SK-N-DZ (cell line): ENCODE measurements around the gene NONO.
"Not testable (repeated sequence)": the region's sequence is repeated elsewhere in the genome, so short reads cannot be mapped to it uniquely, and the experiment has no call there.

Source experiments
- DNase-seq: peaks from one replicate; pipeline ENCODE4 v3.0.0-alpha.2; 2015; ENCODE audit warnings: low spot score

The NONO gene

DNA sequence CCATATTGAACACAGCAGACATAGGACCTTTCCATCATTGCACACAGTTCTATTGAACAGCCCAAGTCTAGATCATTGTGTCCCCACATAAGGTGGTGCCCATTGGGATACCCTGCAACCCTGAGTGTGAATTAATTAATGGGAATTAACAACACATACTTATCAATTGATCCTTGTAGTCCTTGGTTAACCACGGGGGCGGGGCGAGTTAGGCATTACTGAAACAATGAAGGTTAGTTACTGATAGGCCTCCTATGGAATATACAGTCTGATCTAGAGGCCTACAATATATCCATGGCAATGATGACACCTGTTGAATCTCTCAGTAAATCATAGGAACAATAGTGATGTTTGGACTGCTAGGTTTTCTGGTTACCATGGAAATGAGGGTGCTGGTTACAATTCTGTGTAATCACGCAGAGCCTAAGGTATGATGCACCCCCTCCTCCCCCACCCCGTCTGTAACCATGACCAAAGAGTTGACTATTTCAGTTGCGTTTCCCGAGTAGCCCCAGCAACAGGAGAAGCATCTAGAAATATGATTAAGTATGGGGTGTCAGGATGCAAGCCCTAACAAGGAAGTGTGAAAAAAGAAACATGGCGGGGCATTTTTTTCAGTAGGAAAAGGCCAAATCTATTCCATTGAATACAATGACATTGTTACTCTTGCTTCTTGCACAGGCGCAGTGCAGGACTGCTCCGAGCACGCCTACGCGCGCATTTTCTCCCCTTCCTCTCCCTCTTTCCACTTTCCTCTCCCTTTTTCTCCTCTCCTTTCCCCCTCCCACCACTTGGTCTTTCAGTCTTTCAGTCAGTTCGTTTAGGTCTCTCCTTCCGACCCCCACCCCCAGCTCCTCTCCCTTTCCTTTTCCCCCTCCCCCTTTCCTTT, 677 bp upstream of the NONO start:
- DNase-seq: no peak

DNA sequence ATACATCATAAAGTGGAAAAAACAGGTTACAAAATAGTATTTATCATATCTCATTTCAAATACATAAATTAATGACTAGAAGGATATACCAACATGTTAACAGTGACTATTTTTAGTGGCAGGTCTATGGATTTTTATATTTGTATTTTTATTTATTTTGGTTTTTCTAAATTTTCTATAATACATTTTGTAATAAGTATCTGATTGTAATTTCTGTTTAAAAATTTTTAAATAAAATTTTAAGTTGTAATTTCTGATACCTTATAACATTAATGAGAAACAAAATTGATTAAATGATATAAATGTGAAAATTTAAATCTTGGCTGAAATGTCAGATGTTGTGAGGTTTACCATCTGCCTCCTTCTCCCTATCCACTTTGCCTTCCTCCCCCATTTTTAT, 2.5 kb downstream of the NONO start:
- DNase-seq: no peak

- DNase-seq: no peak
These were observed 7.9 kb downstream of the NONO start for GRCh38 chrX:71291381-71291780.

DNA sequence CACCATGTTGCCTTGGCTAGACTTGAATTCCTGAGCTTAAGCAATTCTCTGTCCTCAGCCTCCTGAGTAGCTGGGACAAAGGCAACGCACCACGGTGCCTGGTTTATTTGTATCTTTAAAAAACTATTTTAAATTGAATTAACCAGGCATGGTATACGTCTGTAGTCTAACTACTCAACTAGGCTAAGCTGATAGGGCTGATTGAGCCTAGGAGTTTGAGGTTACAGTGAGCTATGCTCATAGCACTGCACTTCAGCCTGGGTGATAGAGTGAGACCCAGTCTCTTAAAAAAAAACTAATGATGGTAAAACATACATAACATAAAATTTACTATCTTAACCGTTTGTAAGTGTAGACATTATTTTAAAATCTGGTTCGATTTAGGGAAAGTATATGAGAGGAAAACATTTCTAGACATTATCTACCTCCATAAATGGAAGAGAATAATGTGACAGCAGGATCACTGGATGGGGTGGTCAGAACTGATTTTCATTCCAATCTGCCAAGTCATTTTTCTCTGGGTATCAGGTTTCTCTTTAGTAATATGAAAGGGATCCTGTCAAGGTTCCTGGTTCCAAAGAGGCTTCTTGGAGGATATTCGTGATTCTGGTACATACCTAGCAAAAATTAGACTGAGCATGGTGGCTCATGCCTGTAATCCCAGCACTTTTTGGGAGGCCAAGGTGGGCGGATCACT, 9.4 kb downstream of the NONO start:
- no peak for DNase-seq

DNA sequence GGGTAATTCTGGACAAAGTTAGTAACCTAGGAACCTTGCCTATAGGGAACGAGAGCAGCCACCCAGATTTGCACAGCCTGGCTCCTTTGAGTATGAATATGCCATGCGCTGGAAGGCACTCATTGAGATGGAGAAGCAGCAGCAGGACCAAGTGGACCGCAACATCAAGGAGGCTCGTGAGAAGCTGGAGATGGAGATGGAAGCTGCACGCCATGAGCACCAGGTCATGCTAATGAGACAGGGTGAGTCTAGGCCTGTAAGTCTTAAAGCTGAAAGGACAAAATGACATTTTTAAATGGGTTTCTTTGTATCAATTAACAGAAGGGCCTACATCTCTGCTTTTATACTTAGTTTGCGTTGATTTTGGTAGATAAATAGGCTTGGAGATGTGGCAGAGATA, 13.4 kb downstream of the NONO start:
- no peak for DNase-seq

- no peak for DNase-seq
These were observed 14.7 kb downstream of the NONO start for GRCh38 chrX:71298119-71298518.

DNA sequence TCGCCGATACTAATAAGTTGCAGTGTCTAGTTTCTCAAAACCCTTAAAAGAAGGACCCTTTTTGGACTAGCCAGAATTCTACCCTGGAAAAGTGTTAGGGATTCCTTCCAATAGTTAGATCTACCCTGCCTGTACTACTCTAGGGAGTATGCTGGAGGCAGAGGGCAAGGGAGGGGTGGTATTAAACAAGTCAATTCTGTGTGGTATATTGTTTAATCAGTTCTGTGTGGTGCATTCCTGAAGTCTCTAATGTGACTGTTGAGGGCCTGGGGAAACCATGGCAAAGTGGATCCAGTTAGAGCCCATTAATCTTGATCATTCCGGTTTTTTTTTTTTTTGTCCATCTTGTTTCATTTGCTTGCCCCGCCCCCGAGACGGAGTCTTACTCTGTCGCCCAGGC, 16.6 kb downstream of the NONO start:
- not testable (repeated sequence) for DNase-seq

GRCh38 chrX:71300495-71300894, 17.1 kb downstream of the NONO start:
- DNase-seq: not testable (repeated sequence)

DNA sequence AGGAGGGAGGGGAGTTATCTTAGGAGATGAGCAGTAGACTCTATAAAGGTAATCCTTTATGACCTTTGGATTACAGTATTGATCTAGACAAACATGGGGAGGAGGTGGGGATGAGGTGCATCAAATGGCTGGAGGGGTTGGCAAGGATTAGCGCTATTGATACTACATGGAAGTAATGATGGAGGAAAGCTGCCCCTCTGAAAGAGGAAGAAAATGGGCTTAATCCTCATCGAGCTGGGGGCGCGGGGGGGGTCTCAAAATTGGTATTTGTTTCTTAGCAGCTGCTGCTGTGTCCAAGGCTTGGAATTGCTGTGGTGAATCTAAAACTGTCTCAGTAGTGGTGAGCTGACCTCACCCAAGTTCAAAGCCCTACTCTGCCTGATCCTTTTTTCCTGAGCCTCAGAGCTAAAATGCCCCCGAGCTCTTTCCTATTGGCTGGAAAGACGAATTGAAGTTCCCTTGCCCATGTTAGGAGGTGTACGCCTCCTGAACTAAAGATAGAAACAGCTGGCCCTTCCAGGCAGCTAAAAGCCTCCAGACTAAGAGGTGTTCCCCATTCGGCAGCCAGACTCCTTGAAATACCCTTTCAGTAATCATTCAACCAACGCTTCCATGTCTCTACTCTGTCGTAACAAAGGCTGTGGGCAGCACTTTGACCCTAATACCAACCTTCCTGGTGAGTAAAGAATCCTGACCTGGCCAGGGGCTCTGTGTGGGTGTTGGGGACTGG, 17.9 kb downstream of the NONO start, which contains the start of gene ITGB1BP2:
Gene ITGB1BP2 (plus strand): TSS at position 556 of the 730 bp plus-strand sequence. CDS start 57 bp downstream, at position 613.
- no peak for DNase-seq

- no peak for DNase-seq
These were observed 19.2 kb downstream of the NONO start for GRCh38 chrX:71302461-71303213.

- no peak for DNase-seq
These were observed 21.1 kb downstream of the NONO start for GRCh38 chrX:71304561-71304960.

DNA sequence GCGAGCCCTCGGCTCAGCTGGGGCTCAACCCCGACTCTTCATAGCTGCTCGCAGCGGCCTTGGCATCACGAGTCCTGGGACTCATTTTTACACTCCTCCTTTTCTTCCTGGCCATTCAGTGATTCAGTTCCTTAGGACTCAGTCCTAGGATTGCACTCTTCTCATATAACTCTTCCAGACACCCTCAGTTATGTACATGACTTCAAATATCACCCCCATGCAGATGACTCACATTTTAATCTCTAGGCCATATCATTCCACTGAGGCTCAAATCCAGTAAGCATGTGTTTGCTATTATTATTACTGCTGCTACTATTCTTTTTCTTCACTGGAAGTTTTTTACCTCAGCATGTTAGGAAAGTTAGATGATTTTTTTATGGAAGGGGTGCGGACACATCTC, 32.5 kb downstream of the NONO start:
- DNase-seq: no peak

DNA sequence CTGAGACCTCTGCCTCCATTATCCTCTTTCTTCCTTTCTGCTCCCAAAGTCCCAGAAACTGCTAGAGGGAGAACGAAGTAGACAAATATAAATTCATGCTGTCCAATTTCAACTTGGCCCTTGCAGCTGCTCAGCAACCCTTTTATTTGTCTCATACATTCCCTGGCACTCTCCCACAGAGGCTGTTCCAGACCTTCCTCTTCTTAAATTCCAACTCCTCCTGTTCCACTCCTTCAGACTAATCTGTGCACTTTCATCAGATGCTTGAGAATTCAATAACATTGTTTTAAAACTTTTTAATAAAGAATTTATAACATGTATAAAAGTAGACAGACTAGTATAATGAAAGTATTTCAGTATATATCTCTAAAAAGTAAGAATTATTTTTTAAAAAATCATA, 33.5 kb downstream of the NONO start:
- DNase-seq: not testable (repeated sequence)

DNA sequence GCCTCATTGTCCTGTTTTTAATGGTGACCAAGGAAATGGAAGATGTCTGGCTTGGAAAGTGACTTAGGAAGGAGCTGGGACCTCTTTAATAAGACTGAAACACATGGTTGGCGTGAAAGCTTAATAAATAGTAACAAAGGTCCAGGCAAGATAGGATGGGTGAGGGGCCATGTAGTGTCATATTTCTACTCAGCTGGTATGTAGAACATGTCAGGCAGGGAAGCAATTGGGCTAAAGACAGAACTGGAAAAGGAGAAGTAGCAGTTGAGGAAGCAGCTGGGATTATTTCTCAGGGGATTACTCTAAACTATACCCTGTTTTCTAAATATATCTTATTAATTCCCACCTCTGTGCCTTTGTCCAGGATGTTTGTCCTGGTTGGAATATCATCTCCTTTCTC, 36.7 kb downstream of the NONO start:
- no peak for DNase-seq

DNA sequence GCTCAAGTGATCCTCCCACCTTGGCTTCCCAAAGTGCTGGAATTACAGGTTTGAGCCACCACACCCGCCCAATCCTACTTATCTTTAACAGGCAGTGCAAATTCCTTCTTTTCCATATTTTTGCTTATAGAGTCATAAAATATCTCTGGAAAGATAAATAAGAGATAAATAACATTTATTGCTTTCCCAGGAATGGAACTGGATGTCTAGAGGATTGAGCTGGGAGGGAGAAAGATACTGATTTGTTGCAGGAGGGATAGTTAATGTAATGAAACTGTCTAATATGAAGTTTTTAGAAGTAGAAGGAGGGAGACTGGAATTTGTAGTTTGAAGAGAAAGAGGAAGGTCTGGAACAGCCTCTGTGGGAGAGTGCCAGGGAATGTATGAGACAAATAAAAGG, 38.3 kb downstream of the NONO start:
- DNase-seq: no peak

- not testable (repeated sequence) for DNase-seq
These were observed 41.0 kb downstream of the NONO start for GRCh38 chrX:71324452-71324851.

DNA sequence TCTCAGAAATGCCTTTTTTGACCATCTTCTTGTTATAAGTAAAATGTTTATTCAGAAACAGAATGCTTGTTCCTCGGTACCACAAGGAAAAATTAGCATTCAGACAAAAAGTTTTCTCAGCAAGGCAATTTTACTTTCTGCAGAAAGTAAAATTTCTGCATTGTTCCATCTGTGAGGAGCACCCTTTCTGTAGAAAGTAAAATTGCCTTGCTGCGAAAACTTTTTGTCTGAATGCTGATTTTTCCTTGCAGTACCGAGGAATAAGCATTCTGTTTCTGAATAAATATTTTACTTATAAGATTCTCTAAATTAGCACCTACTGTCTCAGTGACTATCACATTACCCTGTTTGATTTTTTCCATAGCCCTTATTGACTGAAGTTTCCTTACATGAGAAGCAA, 43.0 kb downstream of the NONO start:
- DNase-seq: no peak

GRCh38 chrX:71349151-71349665, 65.8 kb downstream of the NONO start:
- not testable (repeated sequence) for DNase-seq

DNA sequence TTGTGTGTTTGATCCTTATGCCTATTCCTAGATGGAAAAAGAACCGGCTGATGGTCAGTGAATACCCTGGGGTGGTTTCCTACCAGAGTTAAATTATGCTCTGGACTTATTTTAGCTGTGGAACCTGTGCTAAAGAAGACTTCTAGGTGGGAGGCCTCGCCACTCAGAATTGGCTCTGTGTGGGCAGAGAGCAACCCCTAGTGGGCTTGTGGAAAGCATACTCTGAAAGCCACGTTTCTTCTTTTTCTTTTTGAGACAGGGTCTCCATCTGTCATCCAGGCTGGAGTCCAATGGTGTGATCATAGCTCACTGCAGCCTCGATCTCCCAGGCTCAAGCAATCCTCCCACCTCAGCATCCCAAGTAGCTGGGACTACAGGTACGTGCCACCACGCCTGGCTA, 66.4 kb downstream of the NONO start:
- DNase-seq: not testable (repeated sequence)
